Measurements from ENCODE around the gene SPECC1L.

SPECC1L gene

GRCh38 chr22:24376002-24376401 lies 105.4 kb downstream of the SPECC1L start:
- DNase-seq, result no peak

GRCh38 chr22:24376586-24376985 lies 106.0 kb downstream of the SPECC1L start:
- no peak for DNase-seq

- DNase-seq, result no peak
Measured at GRCh38 chr22:24379536-24379935, 108.9 kb downstream of the SPECC1L start.

GRCh38 chr22:24380220-24380904 lies 109.7 kb downstream of the SPECC1L start:
- no peak for DNase-seq

- DNase-seq, result no peak
Measured at GRCh38 chr22:24380905-24381230, 110.2 kb downstream of the SPECC1L start.

- no peak for DNase-seq
Measured at GRCh38 chr22:24383061-24383460, 112.4 kb downstream of the SPECC1L start.

- no peak for DNase-seq
Measured at GRCh38 chr22:24384131-24384530, 113.5 kb downstream of the SPECC1L start.

GRCh38 chr22:24386937-24387471 lies 116.4 kb downstream of the SPECC1L start:
- DNase-seq, result no peak

GRCh38 chr22:24389680-24390079 lies 119.0 kb downstream of the SPECC1L start:
- no peak for DNase-seq

GRCh38 chr22:24390156-24390555 lies 119.5 kb downstream of the SPECC1L start:
- DNase-seq, result no peak

- no peak for DNase-seq
Measured at GRCh38 chr22:24390576-24390975, 119.9 kb downstream of the SPECC1L start.

- no peak for DNase-seq
Measured at GRCh38 chr22:24391836-24392217, 121.2 kb downstream of the SPECC1L start.

GRCh38 chr22:24392218-24392931 lies 121.7 kb downstream of the SPECC1L start:
- DNase-seq, result no peak

- DNase-seq, result no peak
Measured at GRCh38 chr22:24393012-24393559, 122.5 kb downstream of the SPECC1L start.

- DNase-seq, result no peak
Measured at GRCh38 chr22:24393848-24394247, 123.2 kb downstream of the SPECC1L start.

GRCh38 chr22:24394254-24394653 lies 123.6 kb downstream of the SPECC1L start:
- no peak for DNase-seq

GRCh38 chr22:24398409-24398808 lies 127.8 kb downstream of the SPECC1L start:
- no peak for DNase-seq

GRCh38 chr22:24400034-24400725 lies 129.5 kb downstream of the SPECC1L start:
- DNase-seq, result no peak

- no peak for DNase-seq
Measured at GRCh38 chr22:24400726-24401596, 130.3 kb downstream of the SPECC1L start.

- no peak for DNase-seq
Measured at GRCh38 chr22:24401931-24402367, 131.3 kb downstream of the SPECC1L start.

- DNase-seq, result no peak
Measured at GRCh38 chr22:24402460-24403192, 132.0 kb downstream of the SPECC1L start.

- DNase-seq, result no peak
Measured at GRCh38 chr22:24403346-24403745, 132.7 kb downstream of the SPECC1L start.

All from stimulated activated CD4-positive, alpha-beta T cell treated with anti-CD3 and anti-CD28 coated beads, Interleukin-4, amount 100 ng/mL, for 1 hour (primary cell).